ENCODE measurements around the gene NRXN3. TPM values are rescaled to one million over a fixed set of nuclear protein-coding genes. Genes with fewer than 3 reads are reported as not detected.

The NRXN3 gene
- total RNA-seq, 1 experiment from 2014 or later = not detected

GRCh38 chr14:79426103-79426755, 1256.1 kb downstream of the NRXN3 start:
- Histone ChIP-seq H3K36me3 (ENCODE audit: control insufficient read depth, insufficient read depth, low read length) (no peaks in the 10 kb centered on the region), H3K9me3 (ENCODE audit: control insufficient read depth, insufficient read depth, low read depth, low read length) (no peaks in the 10 kb centered on the region), H3K27me3 (ENCODE audit: control insufficient read depth, insufficient read depth, low read length) (no peaks in the 10 kb centered on the region), H3K27ac (ENCODE audit: low read length) (no peak overlapping the region), H3K4me1 (ENCODE audit: control insufficient read depth, insufficient read depth, low read length) (no peaks in the 10 kb centered on the region), H3K4me3 (ENCODE audit: low read depth in 2 of 2, low read length in 2 of 2) (no peak overlapping the region)
- DNase-seq (ENCODE audit: low read depth, low spot score) = no peak
- in situ Hi-C loops (cut with HindIII; ENCODE audit: low pct_unique_long_range_greater_than_20kb, low sequenced_read_pairs) (no loop called here), intact Hi-C loops (cut with micrococcal nuclease; ENCODE audit: unreplicated experiment) (no loop called here)
- no peak for ATAC-seq
- no TSS peak for BruUV-seq (replicated peaks)
- ChIA-PET POLR2A (no interaction called here), CTCF (no interaction called here)
- TF ChIP-seq POLR2AphosphoS5 (IDR thresholded peaks at IDR 0.05; ENCODE audit: low read depth, low read length) = no peak
- no peak for TF ChIP-seq CTCF (IDR thresholded peaks at IDR 0.05)
- TF ChIP-seq REST (IDR thresholded peaks at IDR 0.05; ENCODE audit: insufficient read depth in 1 of 2, low read depth in 2 of 2, low read length in 1 of 2) = no peak
- no peak for TF ChIP-seq SIN3A (IDR thresholded peaks at IDR 0.05; ENCODE audit: borderline replicate concordance, insufficient read depth, low read depth, low read length)
- no peak for TF ChIP-seq TCF7L2 (IDR thresholded peaks at IDR 0.05; ENCODE audit: low read depth, low read length)

GRCh38 chr14:79432640-79433039, 1262.5 kb downstream of the NRXN3 start:
- Histone ChIP-seq H3K9me3 (ENCODE audit: control insufficient read depth, insufficient read depth, low read depth, low read length) (no peaks in the 10 kb centered on the region), H3K36me3 (ENCODE audit: control insufficient read depth, insufficient read depth, low read length) (no peaks in the 10 kb centered on the region), H3K27ac (ENCODE audit: low read length) (no peak overlapping the region), H3K4me1 (ENCODE audit: control insufficient read depth, insufficient read depth, low read length) (no peaks in the 10 kb centered on the region), H3K4me3 (ENCODE audit: low read depth in 2 of 2, low read length in 2 of 2) (no peak overlapping the region), H3K27me3 (ENCODE audit: control insufficient read depth, insufficient read depth, low read length) (no peaks in the 10 kb centered on the region)
- in situ Hi-C loops (cut with HindIII; ENCODE audit: low pct_unique_long_range_greater_than_20kb, low sequenced_read_pairs) (no loop called here), intact Hi-C loops (cut with micrococcal nuclease; ENCODE audit: unreplicated experiment) (no loop called here)
- no peak for DNase-seq (ENCODE audit: low read depth, low spot score)
- ATAC-seq = no peak
- POLR2A ChIA-PET = no interaction called here
- BruUV-seq (replicated peaks) = no TSS peak
- CTCF ChIA-PET = no interaction called here
- TF ChIP-seq POLR2AphosphoS5 (IDR thresholded peaks at IDR 0.05; ENCODE audit: low read depth, low read length) (no peak), REST (IDR thresholded peaks at IDR 0.05; ENCODE audit: insufficient read depth in 1 of 2, low read depth in 2 of 2, low read length in 1 of 2) (no peak), CTCF (IDR thresholded peaks at IDR 0.05) (no peak), SIN3A (IDR thresholded peaks at IDR 0.05; ENCODE audit: borderline replicate concordance, insufficient read depth, low read depth, low read length) (no peak), TCF7L2 (IDR thresholded peaks at IDR 0.05; ENCODE audit: low read depth, low read length) (no peak)

Measured in Panc1 (cell line).